GM12874 (cell line): Measurements from ENCODE around the gene DENND4B.

Experiments
- TF ChIP-seq, protein P1 (sequence below): IDR thresholded peaks from 2 replicates; pipeline ENCODE4 v1.5.1; 2011; ENCODE audit warnings: low read depth, mild to moderate bottlenecking, control low read depth, low read length, moderate library complexity; ENCODE audit not compliant: insufficient read depth

DENND4B gene

DNA sequence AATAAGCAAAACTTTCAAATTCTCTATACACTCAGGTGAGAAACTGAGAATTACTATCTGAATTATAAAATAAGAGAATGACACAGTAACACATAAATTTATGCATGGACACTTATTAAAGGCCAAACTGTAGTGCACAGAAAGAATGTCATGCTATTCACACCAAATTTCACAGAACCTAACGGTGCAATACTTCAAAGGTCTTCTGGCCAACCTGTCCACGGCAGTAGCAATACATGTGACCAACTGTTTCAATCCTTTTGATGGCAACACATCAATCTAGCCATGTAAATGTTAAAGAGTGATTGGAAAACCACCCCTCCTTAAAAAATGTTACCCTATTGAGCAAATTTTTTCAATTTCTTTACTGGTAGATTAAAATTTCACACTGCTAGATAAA, 34.2 kb downstream of the DENND4B start:
- TF ChIP-seq, protein P1, sequence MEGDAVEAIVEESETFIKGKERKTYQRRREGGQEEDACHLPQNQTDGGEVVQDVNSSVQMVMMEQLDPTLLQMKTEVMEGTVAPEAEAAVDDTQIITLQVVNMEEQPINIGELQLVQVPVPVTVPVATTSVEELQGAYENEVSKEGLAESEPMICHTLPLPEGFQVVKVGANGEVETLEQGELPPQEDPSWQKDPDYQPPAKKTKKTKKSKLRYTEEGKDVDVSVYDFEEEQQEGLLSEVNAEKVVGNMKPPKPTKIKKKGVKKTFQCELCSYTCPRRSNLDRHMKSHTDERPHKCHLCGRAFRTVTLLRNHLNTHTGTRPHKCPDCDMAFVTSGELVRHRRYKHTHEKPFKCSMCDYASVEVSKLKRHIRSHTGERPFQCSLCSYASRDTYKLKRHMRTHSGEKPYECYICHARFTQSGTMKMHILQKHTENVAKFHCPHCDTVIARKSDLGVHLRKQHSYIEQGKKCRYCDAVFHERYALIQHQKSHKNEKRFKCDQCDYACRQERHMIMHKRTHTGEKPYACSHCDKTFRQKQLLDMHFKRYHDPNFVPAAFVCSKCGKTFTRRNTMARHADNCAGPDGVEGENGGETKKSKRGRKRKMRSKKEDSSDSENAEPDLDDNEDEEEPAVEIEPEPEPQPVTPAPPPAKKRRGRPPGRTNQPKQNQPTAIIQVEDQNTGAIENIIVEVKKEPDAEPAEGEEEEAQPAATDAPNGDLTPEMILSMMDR: no peak

GRCh38 chr1:153908071-153908470, 38.4 kb downstream of the DENND4B start:
- TF ChIP-seq, protein P1: no peak

- TF ChIP-seq, protein P1: no peak
These were observed 39.4 kb downstream of the DENND4B start for GRCh38 chr1:153907134-153907533.

DNA sequence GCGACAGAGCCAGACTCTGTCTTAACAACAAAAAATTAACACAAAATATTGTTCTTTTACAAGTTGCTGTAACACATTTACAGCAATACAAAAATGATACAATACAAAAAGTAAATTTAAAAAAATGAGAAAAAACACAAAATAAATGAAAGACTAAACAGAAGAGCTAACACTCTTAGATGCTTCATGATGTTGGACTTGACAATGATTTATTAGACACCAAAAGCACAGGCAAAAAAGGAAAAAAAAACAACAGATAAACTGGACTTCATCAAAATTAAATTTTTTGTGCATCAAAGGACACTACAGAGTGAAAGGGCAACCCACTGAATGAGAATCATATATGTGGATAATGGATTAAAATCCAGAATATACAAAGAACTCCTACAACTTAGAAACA, 40.1 kb downstream of the DENND4B start:
- TF ChIP-seq, protein P1: no peak

DNA sequence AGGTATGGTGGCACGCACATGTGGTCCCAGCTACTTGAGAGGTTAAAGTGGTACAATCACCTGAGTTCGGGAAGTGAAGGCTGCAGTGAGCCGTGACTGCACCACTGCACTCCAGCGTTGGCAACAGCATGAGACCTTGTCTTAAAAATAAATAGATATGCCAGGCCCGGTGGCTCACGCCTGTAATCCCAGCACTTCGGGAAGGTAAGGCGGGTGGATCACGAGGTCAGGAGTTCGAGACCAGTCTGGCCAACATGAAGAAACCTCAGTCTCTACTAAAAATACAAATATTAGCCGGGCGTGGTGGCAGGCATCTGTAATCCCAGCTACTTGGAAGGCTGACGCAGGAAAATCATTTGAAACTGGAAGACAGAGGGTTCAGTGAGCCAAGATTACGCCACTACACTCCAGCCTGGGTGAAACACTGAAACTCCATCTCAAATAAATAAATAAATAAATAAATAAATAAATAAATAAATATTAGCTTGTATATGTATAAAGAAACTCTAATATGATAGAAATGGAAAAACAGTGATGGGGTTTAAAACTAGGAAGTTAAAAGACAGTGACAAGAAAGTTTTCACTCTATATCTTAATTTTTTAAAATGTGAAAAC, 42.6 kb downstream of the DENND4B start:
- TF ChIP-seq, protein P1: no peak

DNA sequence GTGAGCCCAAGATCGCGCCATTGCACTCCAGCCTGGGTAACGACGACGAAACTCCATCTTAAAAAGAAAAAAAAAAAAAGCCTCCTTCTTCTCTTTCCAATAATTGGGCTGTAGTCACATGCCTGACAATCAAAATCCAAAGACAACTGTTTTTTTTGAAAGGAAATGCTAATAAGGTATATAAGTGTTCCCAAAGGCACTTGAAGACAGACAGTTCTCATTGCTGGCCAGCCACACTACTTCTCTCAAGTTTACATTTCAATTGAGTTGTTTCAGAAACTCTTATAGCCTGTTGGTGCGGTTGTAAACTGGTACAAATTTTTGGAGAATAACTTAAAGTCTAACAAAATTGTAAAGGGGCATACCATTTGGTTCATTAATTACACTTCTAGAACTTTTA, 47.0 kb downstream of the DENND4B start:
- TF ChIP-seq, protein P1: no peak

DNA sequence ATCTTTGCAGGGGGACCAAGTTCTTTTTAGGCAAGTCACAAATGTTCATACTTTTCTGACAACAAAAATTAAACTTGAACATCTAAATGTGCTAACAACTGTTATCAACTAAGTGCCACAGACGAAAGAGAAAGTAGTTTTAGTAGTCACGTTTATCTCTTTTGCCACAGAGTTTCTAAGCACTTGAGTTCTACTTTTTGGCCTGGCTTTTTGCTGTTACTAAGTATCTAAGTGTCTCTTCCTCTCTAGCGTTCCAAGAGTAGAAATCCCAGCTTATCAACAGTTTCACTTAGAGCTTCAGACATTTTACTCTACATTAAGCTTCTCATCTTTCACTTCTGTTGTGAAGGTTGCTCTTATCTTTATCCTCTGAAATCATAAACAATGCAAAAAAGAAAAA, 58.0 kb downstream of the DENND4B start:
- TF ChIP-seq, protein P1: no peak

- TF ChIP-seq, protein P1: no peak
These were observed 60.4 kb downstream of the DENND4B start for GRCh38 chr1:153886127-153886526.
